GM19397 (cell line): ENCODE measurements around the gene RSPH9.

Experiments used
- ATAC-seq: cut with Tn5 transposase; IDR thresholded peaks from one replicate; pipeline ENCODE4 v1.9.1; 2021; ENCODE audit warnings: mild to moderate bottlenecking, moderate library complexity; ENCODE audit not compliant: unreplicated experiment

The RSPH9 gene

DNA sequence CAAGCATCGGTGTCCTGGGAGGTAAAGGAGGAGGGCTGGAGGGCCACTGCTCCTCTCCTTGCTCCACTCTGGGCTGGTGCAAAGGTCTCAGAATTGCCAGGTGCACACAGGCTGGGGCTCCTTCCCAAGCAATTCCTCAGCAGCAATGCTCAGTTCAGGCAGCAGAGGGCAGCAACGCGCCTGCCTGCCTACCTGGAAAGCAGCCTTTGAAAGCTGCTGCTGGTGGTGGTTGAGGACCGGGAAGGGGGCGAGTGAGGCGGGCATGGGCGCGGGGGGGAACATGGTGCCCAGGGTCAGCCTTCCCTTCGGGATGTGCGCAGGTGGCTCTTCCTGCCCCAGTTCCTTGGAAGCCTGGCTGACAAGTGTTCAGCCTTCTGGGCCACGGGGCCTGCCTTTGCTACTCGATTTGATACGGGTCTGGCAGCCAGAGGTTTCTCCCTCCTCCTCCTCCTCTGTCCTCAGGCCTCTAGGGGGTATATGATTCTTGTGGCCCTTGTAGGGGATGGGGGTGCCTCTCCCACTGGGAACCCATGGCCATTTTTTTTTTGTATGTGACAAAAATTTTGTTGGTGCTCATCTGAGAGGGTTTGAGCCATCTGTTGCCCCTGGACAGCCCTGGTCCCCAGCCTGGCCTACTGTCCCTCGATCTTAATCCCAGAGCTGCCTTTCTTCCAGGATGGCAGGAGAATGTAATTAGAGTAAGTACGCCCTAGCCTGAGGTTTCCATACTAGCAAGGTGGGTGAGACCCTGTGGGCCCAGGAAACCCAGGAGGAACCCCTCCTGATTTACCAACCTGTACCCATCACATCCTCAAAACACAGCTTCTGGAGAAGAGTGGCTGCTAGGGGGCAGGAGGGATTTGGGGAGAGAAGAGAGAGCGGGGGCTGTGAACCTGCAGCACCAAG, 22.7 kb downstream of the RSPH9 start:
- ATAC-seq, result no peak

DNA sequence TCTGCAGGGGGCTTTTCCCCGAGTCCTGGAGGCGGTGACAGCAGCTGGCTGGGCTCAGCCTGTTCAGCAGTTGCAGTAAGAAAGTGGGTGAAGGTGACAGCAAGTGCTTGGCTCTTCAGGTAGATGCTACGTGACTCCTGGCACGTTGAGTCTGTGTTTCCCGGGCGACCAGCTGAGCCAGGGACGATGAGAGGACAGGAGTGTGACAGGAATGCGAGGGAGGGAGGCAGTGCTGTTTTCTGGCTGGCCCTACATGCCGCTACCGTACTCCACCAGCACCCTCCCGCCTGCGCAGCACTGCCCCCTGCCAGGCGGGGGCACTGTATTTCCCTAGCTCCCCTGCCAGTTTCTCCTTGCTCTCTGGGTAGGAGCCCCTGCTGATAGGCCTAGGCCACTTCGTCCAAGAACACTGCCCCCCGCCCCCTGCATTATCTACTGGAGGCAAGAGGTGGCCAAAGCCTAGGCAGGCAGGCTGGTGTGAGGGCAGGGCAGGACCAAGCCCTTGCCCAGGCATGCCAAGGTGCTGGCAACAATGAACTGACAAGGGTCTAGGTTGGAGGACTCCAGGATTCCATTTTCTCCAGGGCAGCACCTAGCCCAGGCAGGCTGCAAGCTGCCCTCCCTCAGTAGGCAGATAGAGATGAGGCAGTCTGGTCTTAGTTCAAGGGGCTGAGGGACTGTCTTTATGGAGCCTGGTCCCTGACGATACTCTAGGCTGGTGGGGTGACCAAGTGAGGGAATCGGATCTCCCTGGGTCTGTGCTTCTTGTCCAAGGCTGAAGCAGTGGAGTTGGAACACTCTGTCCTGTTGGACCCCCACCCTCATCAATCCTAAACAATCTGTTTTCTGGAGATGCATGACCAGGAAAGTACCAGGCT, 23.6 kb downstream of the RSPH9 start:
- no peak for ATAC-seq

DNA sequence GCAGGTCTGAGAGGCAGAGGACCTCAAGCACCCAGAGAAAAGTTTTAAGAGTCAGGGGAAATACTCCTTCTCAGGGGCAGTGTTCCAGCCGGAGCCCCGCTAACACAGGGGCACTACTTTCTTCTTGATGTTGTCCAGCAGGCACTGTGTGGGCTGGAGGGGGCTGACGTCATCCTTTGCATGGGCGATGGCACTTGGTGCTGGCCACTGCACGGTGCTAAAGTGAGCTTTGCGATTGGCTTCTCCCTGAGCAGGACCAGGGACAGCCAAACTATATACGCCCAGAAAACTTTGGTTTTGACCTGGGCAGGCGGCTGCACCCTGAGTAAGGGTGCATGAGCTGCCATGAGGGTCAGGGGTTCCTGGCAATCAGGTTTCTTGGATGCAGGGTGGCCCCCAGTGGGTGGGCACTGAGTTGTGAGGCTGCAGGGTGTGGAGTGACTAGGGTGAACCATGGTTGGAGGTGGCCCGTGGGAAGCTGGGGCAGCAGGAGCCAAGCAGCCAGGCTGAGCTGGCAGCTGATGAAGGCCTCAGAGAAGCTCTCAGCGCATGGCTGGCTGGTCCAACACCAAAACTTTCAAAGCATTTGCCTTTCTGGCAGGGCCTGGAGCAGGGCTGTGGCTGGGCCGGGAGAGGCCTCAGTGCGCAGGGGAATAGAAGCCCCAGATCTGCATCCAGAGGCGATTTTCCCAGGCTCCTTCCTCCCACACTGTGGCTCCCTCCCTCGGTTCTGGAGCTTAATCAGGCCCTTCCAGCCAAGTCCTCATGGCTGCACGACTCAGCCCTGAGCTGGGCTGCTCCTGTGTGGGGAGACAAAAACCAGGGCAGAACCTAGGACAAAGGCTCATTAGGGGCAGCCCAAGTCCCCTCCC, 24.4 kb downstream of the RSPH9 start:
- ATAC-seq, result no peak

DNA sequence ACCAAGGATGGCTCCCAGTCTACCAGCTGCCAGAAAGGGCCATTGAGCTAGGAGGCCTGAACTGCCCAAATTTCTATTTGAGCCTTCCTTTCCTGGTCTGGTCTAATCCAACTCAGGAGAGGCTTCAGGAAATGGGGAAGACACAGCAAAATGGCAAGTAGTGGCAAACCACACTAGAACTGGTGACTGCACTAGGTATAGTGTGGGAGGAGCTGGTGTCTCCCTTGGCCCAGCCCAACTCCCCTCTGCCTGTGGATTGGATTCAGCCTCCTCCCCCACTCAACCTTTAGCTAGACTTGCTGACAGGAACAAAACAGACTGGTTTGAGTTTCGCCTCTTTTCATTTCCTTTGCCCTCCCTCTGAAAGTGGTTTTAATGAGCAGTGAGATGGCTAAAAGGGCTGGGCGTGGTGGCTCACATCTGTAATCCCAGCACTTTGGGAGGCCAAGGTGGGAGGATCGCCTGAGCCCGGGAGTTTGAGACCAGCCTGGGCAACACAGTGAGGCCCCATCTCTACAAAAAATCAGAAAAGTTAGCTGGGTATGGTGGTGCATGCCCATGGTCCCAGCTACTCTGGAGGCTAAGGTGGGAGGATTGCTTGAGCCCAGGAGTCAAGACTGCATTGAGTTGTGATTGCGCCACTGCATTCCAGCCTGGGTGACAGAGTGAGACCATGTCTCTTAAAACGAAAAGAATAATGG, 25.2 kb downstream of the RSPH9 start:
- no peak for ATAC-seq

DNA sequence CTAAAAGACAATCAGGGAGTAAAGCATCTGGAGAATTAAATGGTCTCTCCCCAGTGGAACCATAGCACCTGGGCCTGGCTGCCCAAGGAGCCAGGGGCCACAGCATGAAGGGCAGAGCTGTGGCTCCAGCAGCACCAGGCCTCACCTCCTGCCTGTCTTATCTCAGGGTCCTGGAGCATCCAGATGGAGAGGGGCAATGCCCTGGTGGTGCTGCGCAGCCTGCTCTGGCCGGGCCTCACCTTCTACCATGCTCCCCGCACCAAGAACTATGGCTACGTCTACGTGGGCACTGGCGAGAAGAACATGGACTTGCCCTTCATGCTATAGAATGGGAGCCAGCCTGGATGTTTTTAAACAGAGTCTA, 25.8 kb downstream of the RSPH9 start:
- ATAC-seq, result no peak

GRCh38 chr6:43671011-43671800, 26.4 kb downstream of the RSPH9 start:
- no peak for ATAC-seq

DNA sequence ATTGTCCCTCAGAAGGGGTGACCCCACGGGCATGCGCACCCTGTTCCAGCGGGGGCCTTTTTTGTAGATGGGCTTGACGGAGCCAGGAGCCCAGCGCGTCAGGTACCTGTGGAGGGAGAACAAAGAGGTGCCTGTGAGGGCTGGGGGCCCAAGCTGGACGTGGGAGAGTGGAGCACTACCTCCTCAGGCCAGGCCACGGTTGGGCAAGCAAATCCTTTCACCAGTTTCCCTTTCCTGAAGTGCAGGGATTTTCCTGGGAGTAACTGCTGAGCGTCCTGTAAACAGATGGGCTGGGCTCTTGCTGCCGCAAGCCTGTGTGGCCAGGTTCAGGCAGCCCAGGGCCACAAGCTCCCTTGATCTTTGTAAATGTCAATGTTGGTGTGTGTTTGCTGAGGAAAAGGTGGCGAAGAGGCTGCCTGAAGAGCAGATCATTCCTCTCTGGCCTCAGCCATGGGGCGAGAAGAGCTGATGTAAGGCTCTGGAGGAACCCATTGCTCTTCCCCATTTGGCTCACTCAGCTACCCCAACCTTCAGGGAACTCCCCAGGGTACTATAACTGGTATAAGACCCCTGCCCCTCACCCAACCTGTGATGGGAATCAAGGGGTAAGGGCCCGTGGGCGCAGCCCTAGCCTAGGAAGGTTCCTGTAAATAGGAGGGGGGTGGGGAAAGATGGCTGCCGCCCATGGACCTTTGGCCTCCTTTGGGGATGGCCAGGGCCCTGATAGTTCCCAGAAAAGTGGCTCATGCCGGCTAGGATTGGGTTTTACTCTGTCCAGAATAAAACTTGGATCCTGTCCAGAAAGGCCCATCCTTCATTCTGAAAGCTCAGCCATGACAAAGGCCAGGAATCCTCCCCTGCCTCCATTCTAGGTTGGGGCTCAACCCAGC, 27.2 kb downstream of the RSPH9 start:
- no peak for ATAC-seq

DNA sequence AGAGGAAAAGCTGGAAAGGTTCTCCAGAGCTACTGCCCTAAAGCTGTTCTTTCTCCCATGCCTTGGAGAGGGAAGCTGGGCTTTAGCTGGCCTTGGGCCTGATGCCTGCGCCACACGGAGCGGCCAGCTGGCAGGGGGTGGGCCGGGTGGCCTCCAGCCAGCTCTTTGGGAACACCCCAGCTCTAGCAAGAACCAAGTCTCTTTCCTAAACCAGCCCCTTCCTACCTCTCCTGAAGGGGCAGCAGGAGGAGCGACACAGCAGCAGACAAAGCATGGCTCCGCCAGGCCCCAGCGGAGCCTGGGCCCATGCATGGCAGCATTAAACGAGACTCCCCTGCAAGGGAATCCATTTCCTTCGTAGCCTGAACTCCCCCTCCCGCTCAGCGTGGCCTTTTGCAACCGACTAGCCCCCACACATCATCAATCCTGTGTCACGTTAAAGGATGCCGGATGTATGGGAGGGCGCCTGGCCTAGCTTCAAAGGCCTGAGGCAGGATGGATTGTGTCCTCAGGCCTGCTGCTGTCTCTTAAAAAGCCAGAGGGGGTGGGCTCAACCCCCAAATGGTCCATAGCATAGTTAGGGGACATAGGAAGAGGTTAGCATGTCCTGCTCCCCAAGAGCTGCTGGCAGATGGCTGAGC, 28.7 kb downstream of the RSPH9 start:
- ATAC-seq, result no peak

- ATAC-seq, result no peak
Observed at GRCh38 chr6:43674291-43674690, 29.5 kb downstream of the RSPH9 start.

- no peak for ATAC-seq
Observed at GRCh38 chr6:43674921-43675320, 30.1 kb downstream of the RSPH9 start.

- no peak for ATAC-seq
Observed at GRCh38 chr6:43676962-43677606, 32.2 kb downstream of the RSPH9 start.

GRCh38 chr6:43677759-43678158, 32.9 kb downstream of the RSPH9 start:
- ATAC-seq, result no peak

DNA sequence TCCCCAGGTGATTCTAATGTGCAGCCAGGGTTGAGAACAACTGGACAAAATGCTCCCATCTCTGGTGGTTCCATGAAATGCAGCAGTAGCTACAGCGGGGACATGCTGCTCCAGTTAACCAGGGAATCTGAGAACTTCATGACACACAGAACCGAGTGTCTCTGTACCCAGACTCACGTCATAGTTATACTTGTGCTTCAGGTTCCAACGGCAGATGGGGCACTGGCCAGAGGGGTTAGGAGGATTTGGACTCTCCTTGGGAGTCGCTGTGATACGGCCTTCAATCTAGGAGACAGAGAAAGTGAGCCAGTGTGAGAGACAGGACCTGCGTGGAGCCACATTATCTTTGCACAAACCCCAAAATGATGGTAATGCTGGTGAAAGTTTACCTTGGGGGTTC, 33.5 kb downstream of the RSPH9 start:
- ATAC-seq, result no peak

GRCh38 chr6:43679057-43679456, 34.2 kb downstream of the RSPH9 start:
- ATAC-seq, result no peak

- no peak for ATAC-seq
Observed at GRCh38 chr6:43680308-43681200, 35.7 kb downstream of the RSPH9 start.

DNA sequence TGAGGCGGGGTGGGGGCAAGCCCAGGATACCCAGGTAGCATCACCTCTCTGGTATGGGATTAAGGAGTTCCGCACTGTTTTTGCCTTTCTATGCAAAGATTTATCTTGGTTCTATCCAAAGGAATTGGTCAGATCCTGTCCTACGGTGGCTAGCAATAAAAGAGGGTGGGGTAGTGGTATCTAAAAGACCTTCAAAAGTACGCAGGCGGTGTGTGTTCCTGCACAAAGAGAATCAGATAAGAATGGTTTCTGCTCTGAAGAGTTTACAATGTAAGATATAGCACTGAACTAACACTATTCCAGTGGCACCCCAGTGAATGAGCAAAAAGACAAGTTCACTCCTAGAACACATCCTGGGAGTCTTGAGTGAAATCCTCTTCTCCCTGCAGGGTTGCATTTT, 36.5 kb downstream of the RSPH9 start:
- ATAC-seq, result no peak
